NCI-H1436 treated with DMSO at 0.1 percent for 48 hours (cell line): ENCODE measurements around the gene PDE11A.

Source experiments
- DNase-seq: peaks from one replicate; lab custom pipeline; 2025; lab: John Stamatoyannopoulos, UW

The PDE11A gene

DNA sequence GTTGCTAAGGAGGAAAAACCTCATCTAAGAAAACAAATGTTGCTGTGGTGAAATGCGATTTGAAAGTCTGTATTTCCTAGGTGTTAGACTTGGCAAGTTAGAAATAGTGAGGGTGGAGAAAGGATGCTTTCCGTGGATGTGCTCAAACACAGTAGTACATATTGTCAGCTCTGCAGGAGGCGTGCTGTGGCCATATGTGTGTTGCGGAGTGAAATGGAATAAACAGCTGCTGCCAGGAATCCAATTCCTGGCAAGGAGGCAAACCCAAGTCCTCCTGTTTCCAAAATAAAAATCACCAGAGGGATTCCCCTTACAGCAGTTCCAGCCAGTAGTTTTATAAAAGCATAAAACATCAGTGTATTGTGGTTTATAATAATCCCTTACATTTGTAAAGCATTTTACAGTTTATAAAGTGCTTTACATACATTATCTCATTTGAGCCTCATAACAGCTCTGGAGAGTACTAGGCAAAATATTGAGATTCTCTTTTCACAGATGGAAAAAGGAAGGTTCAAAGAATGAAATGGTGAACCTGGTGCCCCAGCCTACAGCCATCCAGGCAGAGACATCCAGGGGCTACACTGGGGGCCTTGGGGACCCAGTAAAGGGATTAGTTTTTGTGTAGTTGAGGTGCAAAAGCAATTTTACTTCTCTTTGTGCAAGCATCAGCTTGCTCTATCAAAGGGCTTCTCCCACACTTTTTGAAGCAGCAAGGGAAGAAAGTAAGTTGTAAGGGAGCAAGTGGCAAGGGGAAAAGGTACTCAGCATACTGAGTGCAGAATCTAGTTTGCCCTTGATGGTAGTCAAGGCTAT lies 474.0 kb downstream of the PDE11A start:
- no peak for DNase-seq

DNA sequence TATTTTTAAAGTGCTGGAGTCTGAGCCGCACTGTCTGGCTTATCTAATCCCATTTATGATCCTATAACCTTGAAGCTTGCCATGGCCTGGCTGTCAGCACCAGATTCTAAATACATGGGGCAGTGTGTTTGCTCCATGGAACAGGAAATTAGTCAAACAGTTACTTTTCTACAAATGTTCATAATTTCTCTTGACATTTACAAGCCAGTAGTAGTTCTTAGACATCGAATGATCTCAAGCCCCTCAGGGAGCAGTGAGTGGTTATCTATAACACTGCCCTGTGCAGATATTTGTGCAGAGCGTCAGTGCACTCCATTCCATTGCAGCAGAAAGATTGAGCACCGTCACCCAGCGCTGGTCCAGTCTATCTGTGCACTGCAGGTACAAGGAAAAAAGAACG lies 474.8 kb downstream of the PDE11A start:
- DNase-seq: no peak

DNA sequence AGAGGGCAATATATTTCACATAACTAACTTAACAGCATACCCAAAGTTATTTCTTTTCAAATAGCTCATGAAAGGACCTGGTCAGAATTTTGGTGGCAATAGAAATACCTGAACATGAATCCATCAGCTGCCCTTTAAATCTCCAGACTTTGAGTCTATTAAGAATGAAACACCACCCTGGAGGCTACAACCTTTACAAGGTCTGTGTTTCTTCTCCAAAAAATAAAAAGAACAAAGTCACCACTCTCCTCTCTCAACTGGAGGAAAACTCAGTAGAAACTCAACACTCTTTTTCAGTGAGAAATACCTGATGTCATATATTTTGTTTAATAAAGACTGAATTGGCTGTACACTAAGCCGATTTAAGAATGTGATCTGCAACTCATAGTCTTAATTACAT lies 475.7 kb downstream of the PDE11A start:
- DNase-seq: no peak

GRCh38 chr2:177595126-177595845 lies 477.3 kb downstream of the PDE11A start:
- DNase-seq: no peak

GRCh38 chr2:177593402-177593801 lies 479.2 kb downstream of the PDE11A start:
- DNase-seq: no peak

GRCh38 chr2:177592945-177593344 lies 479.6 kb downstream of the PDE11A start:
- DNase-seq: no peak

DNA sequence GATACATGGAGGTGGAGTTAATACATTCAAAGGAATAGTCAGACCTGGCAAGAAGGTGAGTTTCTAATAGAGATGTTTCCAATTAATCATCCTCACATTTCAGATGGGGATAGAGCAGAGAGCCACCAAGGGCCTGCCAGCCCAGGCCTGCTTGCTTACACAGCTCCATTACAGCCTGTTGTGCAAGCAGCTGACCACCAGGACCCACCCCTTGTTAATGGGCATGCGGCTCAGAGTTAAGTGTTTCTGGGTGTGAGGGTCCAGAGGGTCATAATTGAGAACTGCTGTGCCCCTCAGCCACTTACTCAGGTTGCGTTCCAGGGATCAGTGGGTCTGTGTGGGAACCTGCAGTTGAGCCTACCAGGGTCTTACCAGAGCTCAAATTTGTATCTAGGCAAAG lies 480.2 kb downstream of the PDE11A start:
- no peak for DNase-seq

GRCh38 chr2:177589186-177589585 lies 483.4 kb downstream of the PDE11A start:
- no peak for DNase-seq

DNA sequence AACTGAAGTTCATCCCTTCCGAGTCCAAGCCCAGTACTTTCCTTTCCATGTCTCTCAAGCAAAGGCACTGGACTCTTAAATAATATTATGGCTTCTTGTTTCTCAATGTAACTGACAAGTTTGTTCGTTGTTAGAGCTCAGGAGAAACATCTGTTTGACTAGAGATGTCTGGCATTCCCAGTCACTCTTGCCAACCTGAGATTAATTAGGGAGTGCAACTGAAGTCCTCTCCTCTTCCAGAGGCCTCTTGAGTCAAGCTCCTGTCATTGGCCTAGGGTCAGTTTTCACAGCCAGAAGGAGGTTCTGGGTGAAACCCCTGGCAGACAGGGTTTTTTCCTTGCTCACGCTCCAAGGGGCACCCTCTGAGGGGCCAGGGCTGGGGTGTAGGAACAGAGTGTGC lies 483.9 kb downstream of the PDE11A start:
- DNase-seq: no peak

DNA sequence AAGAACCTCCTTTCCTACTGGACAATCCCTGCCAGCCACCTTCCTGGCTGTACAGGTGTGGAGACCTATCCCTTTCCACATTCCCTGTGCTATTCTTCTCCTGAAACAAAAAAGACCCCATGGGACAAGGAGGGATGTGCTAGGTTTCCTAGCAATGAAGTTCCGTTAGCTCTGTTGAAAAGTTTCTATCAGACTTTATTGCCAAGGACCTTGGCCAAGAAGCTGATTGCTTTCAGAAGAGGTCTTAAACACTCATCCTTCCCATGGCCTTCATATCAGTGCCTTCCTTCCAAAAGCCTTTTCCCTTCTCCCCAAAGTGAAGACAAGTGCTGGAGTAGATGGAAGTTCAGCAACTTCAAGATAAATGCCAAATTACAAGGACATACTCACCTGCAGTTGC lies 485.2 kb downstream of the PDE11A start:
- DNase-seq: no peak

GRCh38 chr2:177586154-177586553 lies 486.4 kb downstream of the PDE11A start:
- no peak for DNase-seq

- DNase-seq: no peak
Measured at GRCh38 chr2:177585234-177585863, 487.2 kb downstream of the PDE11A start.

- no peak for DNase-seq
Measured at GRCh38 chr2:177584030-177584692, 488.4 kb downstream of the PDE11A start.

- no peak for DNase-seq
Measured at GRCh38 chr2:177582000-177582399, 490.6 kb downstream of the PDE11A start.

- DNase-seq: no peak
Measured at GRCh38 chr2:177579486-177580036, 493.0 kb downstream of the PDE11A start.

DNA sequence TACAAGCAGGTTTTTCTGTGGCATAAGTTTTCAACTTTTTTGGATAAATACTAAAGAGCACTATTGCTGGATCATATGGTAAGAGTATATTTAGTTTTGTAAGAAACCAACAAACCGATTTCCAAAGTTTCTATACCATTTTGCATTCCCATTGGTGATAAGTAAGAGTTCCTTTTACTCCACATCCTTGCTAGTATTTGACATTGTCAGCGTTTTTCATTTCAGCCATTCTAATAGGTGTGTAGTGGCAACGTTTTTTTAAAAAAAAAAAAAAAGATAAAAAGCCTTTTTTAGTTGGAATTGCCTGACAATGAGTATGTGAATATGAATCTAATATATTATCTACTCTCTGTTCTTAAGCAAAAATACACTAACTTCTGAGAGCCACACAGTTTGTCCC lies 494.1 kb downstream of the PDE11A start:
- no peak for DNase-seq

DNA sequence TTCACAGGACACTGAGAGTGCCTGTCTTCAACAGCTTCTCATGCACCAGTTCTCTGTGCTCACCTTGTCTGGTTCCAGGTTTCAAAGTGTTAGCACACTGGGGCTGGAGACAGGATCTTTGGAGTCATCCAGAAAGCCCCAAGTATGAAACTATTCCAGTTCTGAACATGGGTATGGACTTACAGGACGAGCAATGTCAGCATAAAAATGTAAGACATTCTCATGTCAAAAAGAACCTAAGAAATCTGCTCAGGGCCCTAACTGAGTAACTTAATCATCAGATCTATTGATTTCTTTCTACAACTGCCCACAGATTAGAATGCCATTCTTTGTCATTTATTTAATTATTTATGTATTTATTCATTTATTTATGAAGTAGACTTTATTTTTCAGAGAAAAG lies 495.5 kb downstream of the PDE11A start:
- no peak for DNase-seq

GRCh38 chr2:177575358-177575757 lies 497.2 kb downstream of the PDE11A start:
- DNase-seq: no peak

DNA sequence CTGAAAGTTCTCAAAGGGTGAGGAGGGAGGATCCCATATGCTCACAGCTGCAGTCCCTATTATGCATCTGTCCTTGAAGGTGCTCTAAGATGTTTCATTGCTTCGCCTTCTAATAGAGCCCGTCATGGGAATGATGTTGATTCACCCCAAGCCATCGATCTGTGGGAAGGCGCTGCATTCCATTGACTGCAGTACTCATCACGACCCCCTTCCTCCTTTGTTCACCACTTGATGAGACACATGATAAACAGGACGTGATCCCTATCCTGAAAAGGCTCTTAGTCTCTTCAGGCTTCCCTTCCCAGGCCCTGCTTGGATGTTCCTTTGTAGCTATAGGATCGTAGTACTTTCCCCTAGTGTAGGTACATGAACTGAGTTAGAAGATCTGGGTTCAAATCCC lies 498.2 kb downstream of the PDE11A start:
- no peak for DNase-seq
